Endothelial cell of umbilical vein (primary cell): ENCODE data around the gene RPS8. TPM values are rescaled to one million over a fixed set of nuclear protein-coding genes. Genes with fewer than 3 reads are reported as not detected.

Experiments
- BruUV-seq: library from RNA; stranded (reverse); fragments of 400-500 nt; replicated peaks from 2 replicates; lab custom pipeline; 2021; lab: Mats Ljungman, UMichigan
- CTCF ChIA-PET: fragments of 300-600, 350-600 bp; sonication (Branson Sonifier 250); formaldehyde crosslinking; loops from one replicate; lab custom pipeline; 2021; ENCODE audit warnings: antibody characterized with exemption, inconsistent platforms; lab: Charles Lee
- POLR2A ChIA-PET: fragments of 300-600, 350-600 bp; sonication (Branson Sonifier 250); formaldehyde crosslinking; loops from one replicate; lab custom pipeline; 2021; ENCODE audit warnings: antibody characterized with exemption, inconsistent platforms; lab: Charles Lee
- DNase-seq: peaks from one replicate; pipeline ENCODE4 v3.0.0-alpha.2; 2011; ENCODE audit warnings: low read depth, low spot score
- FAIRE-seq: peaks from 2 replicates; lab custom pipeline; 2011; peaks lifted over from hg19 to GRCh38; lab: Jason Lieb, UNC
- H2AFZ ChIP-seq: 2 replicates; pipeline ENCODE4 v1.6.0; 2012; ENCODE audit warnings: low read depth, low read length, control low read depth, inconsistent platforms
- H3K27ac ChIP-seq: 2 replicates; pipeline ENCODE4 v1.5.1; 2011; ENCODE audit warnings: low read depth, mild to moderate bottlenecking, control low read depth, low read length, moderate library complexity; ENCODE audit not compliant: insufficient read depth
- H3K27me3 ChIP-seq, 2 experiments: 2 replicates each; pipeline versions ENCODE4 v1.6.0 to v1.6.1; 2011; ENCODE audit warnings: low read length in 2 of 2, mixed read lengths in 1 of 2; ENCODE audit not compliant: control insufficient read depth in 2 of 2, insufficient read depth in 2 of 2
- H3K36me3 ChIP-seq, 2 experiments: 2 replicates in 1 of 2; 3 replicates in 1 of 2; pipeline ENCODE4 v1.5.1; 2011; ENCODE audit warnings: low read length in 2 of 2, mild to moderate bottlenecking in 1 of 2, moderate library complexity in 1 of 2; ENCODE audit not compliant: control insufficient read depth in 2 of 2, insufficient read depth in 2 of 2; ENCODE audit errors: extremely low read depth in 1 of 2
- H3K4me1 ChIP-seq: 3 replicates; pipeline ENCODE4 v1.5.1; 2011; ENCODE audit warnings: mild to moderate bottlenecking, low read length; ENCODE audit not compliant: control insufficient read depth, insufficient read depth; ENCODE audit errors: extremely low read depth
- H3K4me2 ChIP-seq: 2 replicates; pipeline ENCODE4 v1.6.1; 2011; ENCODE audit warnings: low read length, control low read depth, mixed read lengths; ENCODE audit not compliant: insufficient read depth
- H3K4me3 ChIP-seq, 3 experiments: fragments of 200-600 bp in 1 of 3; sonication (generic), shearing (Covaris generic) in 1 of 3; replicated peaks in 1 of 3; 2 replicates each; pipeline ENCODE4 v1.5.1; 2011 to 2016; ENCODE audit warnings: control low read depth in 3 of 3, low read length in 3 of 3, mild to moderate bottlenecking in 2 of 3, inconsistent platforms in 1 of 3, low read depth in 1 of 3, moderate library complexity in 1 of 3; ENCODE audit not compliant: insufficient read depth in 1 of 3
- H3K79me2 ChIP-seq: 2 replicates; pipeline ENCODE4 v1.6.0; 2012; ENCODE audit warnings: low read length, inconsistent platforms; ENCODE audit not compliant: control insufficient read depth, insufficient read depth
- H3K9ac ChIP-seq: replicated peaks from 2 replicates; pipeline ENCODE3; 2011; ENCODE audit warnings: low read length, control low read depth; ENCODE audit not compliant: insufficient read depth; ENCODE audit errors: extremely low read depth
- H3K9me1 ChIP-seq: replicated peaks from 3 replicates; pipeline ENCODE4 v1.6.0; 2011; ENCODE audit warnings: mild to moderate bottlenecking, low read length; ENCODE audit not compliant: control insufficient read depth, insufficient read depth; ENCODE audit errors: extremely low read depth
- H3K9me3 ChIP-seq: replicated peaks from 2 replicates; pipeline ENCODE4 v1.5.1; 2012; ENCODE audit warnings: low read length, inconsistent platforms; ENCODE audit not compliant: control insufficient read depth, insufficient read depth
- H4K20me1 ChIP-seq: replicated peaks from 2 replicates; pipeline ENCODE3; 2011; ENCODE audit warnings: mild to moderate bottlenecking, low read length; ENCODE audit not compliant: control insufficient read depth, insufficient read depth; ENCODE audit errors: extremely low read depth
- CTCF ChIP-seq, 2 donors: IDR thresholded peaks; 1 replicate in 1 of 2; 2 replicates in 1 of 2; pipeline ENCODE4 v1.5.1; 2011; ENCODE audit warnings: low read length in 2 of 2, mild to moderate bottlenecking in 2 of 2, moderate library complexity in 2 of 2, control low read depth in 1 of 2, inconsistent platforms in 1 of 2, low read depth in 1 of 2; ENCODE audit not compliant: insufficient read depth in 1 of 2; ENCODE audit errors: extremely low read depth in 1 of 2
- EZH2 ChIP-seq: IDR thresholded peaks from 2 replicates; pipeline ENCODE4 v1.6.1; 2012; ENCODE audit warnings: borderline replicate concordance, low read depth, mild to moderate bottlenecking, moderate library complexity, low read length, inconsistent platforms; ENCODE audit not compliant: severe bottlenecking
- FOS ChIP-seq: IDR thresholded peaks from 2 replicates; pipeline ENCODE4 v1.6.1; 2011; ENCODE audit warnings: mild to moderate bottlenecking, low read length, moderate library complexity, borderline replicate concordance; ENCODE audit not compliant: insufficient read depth
- GATA2 ChIP-seq: IDR thresholded peaks from 2 replicates; pipeline ENCODE4 v1.7.0; 2011; ENCODE audit warnings: low read depth, mild to moderate bottlenecking, moderate library complexity, mixed read lengths, low read length; ENCODE audit not compliant: insufficient read length, insufficient read depth
- JUN ChIP-seq: IDR thresholded peaks from 2 replicates; pipeline ENCODE4 v1.6.1; 2011; ENCODE audit warnings: borderline replicate concordance, low read depth; ENCODE audit not compliant: insufficient read length, insufficient read depth
- MAX ChIP-seq: IDR thresholded peaks from 2 replicates; pipeline ENCODE4 v1.6.1; 2011; ENCODE audit not compliant: insufficient read depth, insufficient read length
- MYC ChIP-seq: IDR thresholded peaks from one replicate; pipeline ENCODE4 v1.6.1; 2011; ENCODE audit warnings: mild to moderate bottlenecking, low read depth, low read length
- POLR2A ChIP-seq: IDR thresholded peaks from 2 replicates; pipeline ENCODE4 v1.6.1; 2012; ENCODE audit warnings: low read depth, mild to moderate bottlenecking, control low read depth, low read length
- POLR2AphosphoS5 ChIP-seq: IDR thresholded peaks from 2 replicates; pipeline ENCODE4 v1.6.1; 2012; ENCODE audit warnings: low read depth, mild to moderate bottlenecking, control low read depth, low read length, moderate library complexity; ENCODE audit not compliant: insufficient read depth
- dilution Hi-C: fragments of 300-500 bp; cut with MboI; formaldehyde crosslinking; loops from one replicate; pipeline ENCODE4 v1.15.0; 2019; ENCODE audit warnings: low sequenced_read_pairs; ENCODE audit not compliant: extremely low pct_ligation_motif_present
- intact Hi-C: fragments of 100-400 bp; cut with micrococcal nuclease; formaldehyde crosslinking; loops from one replicate; pipeline ENCODE4 v1.10.0; 2022
- polyA plus RNA-seq, 4 experiments: library from polyadenylated mRNA; depleted of rRNA in 3 of 4; stranded (reverse) in 3 of 4; unstranded in 1 of 4; fragments of >200 nt; gene quantifications; 2 replicates each; pipeline versions ENCODE4 v1.2.1 to v1.2.3, GENCODE V29; 2011 to 2012; ENCODE audit warnings: missing spikeins in 1 of 4
- total RNA-seq: library from RNA; stranded (reverse); gene quantifications from 2 replicates; pipeline ENCODE4 v1.2.3, GENCODE V29; 2021

RPS8 gene
- total and polyA plus RNA-seq, 2 donors (not counting 3 experiments of a cell fraction or from before 2014, with no cell fraction given): 1,842 to 2,306 TPM

GRCh38 chr1:44819196-44819607, 43.9 kb downstream of the RPS8 start:
- peak overlapping the region; percentile 91 for H3K27ac ChIP-seq

DNA sequence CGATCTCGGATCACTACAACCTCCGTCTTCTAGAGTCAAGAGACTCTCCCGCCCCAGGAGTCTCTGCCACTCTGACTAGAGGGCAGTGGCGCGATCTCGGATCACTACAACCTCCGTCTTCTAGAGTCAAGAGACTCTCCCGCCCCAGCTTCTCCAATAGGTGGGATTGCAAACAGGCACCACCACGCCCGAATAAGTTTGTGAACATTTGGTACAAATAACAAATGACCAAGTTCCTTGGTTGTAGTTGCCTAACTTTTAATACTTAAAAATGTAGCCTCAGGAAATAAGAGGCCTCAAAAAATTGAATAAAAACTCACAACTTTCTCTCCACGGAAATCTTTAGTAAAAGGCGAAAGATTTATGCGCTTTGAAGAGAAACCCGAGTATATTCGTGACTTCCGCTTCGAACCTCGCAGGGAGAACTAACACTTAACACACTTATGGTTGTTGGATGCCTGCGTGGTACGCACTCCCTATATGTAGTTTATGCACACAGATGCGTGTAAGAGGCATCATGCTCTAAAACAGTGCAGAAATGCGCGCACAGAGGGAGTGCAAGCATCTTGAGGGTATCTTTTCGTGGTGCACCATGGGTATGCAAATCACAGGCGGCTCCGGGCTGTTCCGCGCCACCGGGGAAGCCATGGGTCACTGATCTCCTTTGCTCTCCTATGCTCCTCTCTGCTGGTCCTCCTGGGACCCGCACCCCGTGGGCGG, 44.4 kb downstream of the RPS8 start:
- intact Hi-C loops: loop anchor here (1.0 kb wide), 5 partner anchors 8 to 89 kb away; partner anchors contain the start of gene DYNLT4
- Histone ChIP-seq H3K4me1 (peaks cover 10% of the 10 kb centered on the region), H3K9ac (peak overlapping the region; percentile 90), H4K20me1 (no peaks in the 10 kb centered on the region), H3K9me3 (no peaks in the 10 kb centered on the region), H2AFZ (peak overlapping the region; percentile 52), H3K79me2 (no peaks in the 10 kb centered on the region), H3K27ac (peak overlapping the region; percentile 91), H3K4me3 (peak overlapping the region; percentile 5 to 62 (median 17)), H3K9me1 (no peaks in the 10 kb centered on the region), H3K27me3 (no peaks in the 10 kb centered on the region), H3K36me3 (peaks cover 7% of the 10 kb centered on the region in 2 experiments), H3K4me2 (peak overlapping the region; percentile 86)
- dilution Hi-C loops: no loop called here
- POLR2A ChIA-PET: interaction anchor here (0.6 to 7.3 kb wide), 20 partner anchors 11 to 520 kb away, joined by 3 to 97 read pairs (median 5); partner anchors contain the start of genes BEST4, BTBD19, DYNLT4 and EIF2B3
- TSS peak; percentile 99 for BruUV-seq
- CTCF ChIA-PET: interaction anchor here (0.6 to 7.1 kb wide), 9 partner anchors 10 to 191 kb away, joined by 3 to 57 read pairs (median 6); partner anchors contain the start of genes BEST4, BTBD19, HECTD3 and PLK3
- TF ChIP-seq MAX (no peak), GATA2 (peak; percentile 40), JUN (no peak), POLR2A (peak; percentile 100), MYC (no peak), EZH2 (no peak), FOS (no peak), POLR2AphosphoS5 (peak; percentile 100), CTCF (IDR thresholded peaks at IDR 0.05; ENCODE audit: extremely low read depth in 1 of 2, insufficient read depth in 1 of 2, low read depth in 1 of 2, low read length in 2 of 2) (no peak)
- FAIRE-seq: peak; percentile 98
- DNase-seq: peak; percentile 82

More at GRCh38 chr1:44819196-44819607, 43.9 kb downstream of the RPS8 start:
- H3K36me3 ChIP-seq: peaks cover 7 to 9% of the 10 kb centered on the region in 2 experiments
- CTCF ChIA-PET: interaction anchor here (0.6 to 7.1 kb wide), 10 partner anchors 10 to 192 kb away, joined by 3 to 57 read pairs (median 6); partner anchors contain the start of genes BEST4, BTBD19, HECTD3 and PLK3
- dilution Hi-C loops (no loop called here), intact Hi-C loops (loop anchor here (1.0 kb wide), 5 partner anchors 8 to 89 kb away; partner anchors contain the start of gene DYNLT4)
- H2AFZ ChIP-seq: no peak overlapping the region
- DNase-seq (peak; percentile 76), FAIRE-seq (no peak)
- H3K9me1 ChIP-seq: no peaks in the 10 kb centered on the region
- peaks cover 10% of the 10 kb centered on the region for H3K4me1 ChIP-seq
- no TSS peak for BruUV-seq
- H3K9me3 ChIP-seq: no peaks in the 10 kb centered on the region
- H3K79me2 ChIP-seq: no peaks in the 10 kb centered on the region
- peak; percentile 56 for TF ChIP-seq GATA2
- TF ChIP-seq MYC: no peak
- no peaks in the 10 kb centered on the region for H4K20me1 ChIP-seq
- H3K9ac ChIP-seq: peak overlapping the region; percentile 90
- POLR2A ChIA-PET: interaction anchor here (0.6 to 7.3 kb wide), 19 partner anchors 11 to 521 kb away, joined by 3 to 97 read pairs (median 5); partner anchors contain the start of genes BEST4, BTBD19, DYNLT4 and EIF2B3
- H3K4me3 ChIP-seq: peak overlapping the region; percentile 12 to 62 (median 20)
- H3K4me2 ChIP-seq: peak overlapping the region; percentile 86
- H3K27me3 ChIP-seq: no peaks in the 10 kb centered on the region
